Retina (tissue), 1 donor: ENCODE measurements around the gene C6orf89.
"Not testable (repeated sequence)": the region's sequence is repeated elsewhere in the genome, so short reads cannot be mapped to it uniquely, and the experiment has no call there.

Experiments
- DNase-seq: peaks from one replicate; pipeline ENCODE4 v3.0.0-alpha.2; 2016

Gene C6orf89

DNA sequence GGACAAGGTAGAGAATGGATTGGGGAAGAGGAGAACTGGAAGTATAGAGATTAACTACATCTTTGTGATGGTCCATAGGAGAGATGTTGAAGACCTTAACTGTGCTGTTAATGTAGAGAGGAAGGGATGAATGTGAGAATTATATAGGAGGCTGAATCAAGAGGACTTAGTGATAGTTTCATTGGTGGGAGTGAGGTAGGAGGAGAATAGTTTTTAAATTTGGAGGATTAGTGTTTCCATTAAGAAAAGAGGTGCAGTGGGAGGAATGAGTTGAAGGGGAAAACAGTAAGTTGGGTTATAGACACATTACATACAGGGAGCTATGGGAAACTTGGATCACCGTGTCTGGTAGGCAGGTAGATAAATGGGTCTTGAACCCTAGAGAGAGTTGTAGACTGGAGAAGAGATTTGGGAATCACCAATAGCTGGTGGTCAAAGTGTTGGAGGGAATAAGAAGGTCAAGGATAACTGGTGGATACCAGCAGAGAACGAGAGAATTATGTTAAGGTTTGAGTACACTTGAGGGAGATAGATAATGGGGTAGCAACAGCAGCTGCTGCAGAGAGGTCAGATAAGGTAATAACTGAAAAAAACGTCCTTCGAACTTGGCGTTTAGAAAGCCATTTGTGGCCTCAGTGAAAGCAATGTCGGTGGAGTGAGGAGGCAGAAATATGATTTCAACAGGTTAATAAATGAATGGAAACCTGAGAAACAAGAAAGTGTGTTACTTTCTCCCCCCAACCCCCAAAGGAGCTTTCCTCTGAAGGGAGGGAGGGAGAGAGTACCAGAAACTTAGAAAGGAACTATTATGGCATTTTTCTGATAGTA lies 3.1 kb downstream of the C6orf89 start:
- no peak for DNase-seq

DNA sequence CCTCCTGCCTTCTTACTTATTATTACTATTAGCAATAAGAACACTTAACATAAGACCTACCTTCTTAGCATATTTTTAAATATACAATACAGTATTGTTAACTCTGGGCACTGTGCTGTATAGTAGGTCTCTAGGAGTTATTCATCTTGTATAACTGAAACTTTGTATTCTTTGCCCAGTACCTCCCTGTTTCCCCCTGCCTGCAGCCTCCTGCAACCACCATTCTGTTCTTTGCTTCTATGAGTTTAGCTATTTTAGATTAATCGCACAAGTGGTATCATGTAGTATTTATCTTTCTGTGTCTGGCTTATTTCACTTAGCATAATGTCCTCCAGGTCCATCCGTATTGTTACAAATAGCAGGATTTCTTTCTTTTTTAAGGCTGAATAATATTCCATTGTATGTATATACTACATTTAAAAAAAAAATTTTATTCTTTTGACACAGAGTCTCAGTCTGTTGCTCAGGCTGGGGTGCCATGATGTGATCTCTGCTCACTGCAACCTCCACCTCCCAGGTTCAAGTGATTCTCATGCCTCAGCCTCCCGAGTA lies 4.4 kb downstream of the C6orf89 start:
- DNase-seq: no peak

DNA sequence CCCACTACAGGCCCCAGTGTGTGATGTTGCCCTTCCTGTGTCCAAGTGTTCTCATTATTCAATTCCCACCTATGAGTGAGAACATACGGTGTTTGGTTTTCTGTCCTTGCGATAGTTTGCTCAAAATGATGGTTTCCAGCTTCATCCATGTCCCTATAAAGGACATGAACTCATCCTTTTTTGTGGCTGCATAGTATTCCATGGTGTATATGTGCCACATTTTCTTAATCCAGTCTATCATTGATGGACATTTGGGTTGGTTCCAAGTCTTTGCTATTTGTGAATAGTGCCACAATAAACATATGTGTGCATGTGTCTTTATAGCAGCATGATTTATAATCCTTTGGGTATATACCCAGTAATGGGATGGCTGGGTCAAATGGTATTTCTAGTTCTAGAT lies 5.4 kb downstream of the C6orf89 start:
- not testable (repeated sequence) for DNase-seq

DNA sequence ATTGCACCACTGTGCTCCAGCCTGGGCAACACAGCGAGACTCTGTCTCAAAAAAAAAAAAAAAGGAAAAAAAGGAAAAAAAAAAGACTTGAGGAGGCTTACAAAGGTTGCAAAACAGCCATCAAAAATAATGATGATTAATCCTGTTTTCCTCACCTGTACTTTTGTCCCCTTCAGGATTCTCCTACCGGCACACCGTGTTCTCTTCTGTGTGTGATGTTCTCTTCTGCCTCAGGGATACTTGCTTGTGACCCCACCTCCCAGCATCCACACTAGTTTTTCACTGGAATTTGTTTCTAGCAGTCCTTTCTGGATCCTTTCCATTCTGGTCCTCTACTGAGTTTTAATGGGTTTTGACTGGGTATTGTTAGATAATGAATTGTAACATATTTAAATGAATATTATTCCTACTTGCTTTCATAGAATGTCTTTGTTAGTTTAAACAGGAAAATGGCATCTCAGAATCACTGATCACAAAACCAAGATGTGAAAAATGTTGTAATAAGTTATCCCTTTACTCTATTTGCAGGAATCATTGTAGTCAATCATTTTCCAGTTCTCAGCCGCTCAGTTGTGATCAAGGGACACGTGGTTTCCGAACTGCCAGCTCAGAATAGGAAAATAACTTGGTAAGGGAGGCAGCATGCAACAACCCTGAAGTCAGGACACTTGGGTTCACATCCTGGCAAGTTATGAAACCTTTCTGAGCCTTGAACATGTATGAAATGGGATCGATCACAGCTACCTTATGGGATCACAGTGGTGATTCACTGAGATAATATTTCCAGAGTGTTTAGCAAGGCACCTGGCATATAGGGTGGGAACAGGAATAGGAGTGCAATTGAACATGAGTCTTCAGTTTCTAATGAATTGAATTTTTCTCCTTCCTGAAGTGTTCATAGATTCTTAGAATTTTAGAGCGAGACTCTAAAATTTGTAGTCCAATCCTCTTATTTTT lies 8.5 kb downstream of the C6orf89 start:
- DNase-seq: no peak

DNA sequence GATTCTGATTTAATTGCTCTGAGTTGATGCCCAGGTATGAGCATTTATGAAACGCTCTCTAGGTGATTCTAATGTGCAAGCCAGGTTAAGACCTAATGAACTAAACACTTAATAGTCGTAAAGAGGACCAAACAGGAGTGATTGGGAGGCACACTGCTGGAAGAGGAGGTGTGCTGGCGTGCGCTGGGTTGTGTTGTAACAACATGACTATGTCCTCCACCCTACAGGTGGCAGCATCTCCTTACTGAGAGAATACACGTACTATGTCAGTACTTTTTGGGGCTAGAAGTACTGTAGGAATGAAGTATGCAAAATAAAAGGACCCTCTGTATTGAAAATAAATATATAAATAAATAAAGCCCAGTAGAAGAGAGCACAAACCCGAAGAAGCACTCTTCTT lies 11.9 kb downstream of the C6orf89 start:
- DNase-seq: no peak

DNA sequence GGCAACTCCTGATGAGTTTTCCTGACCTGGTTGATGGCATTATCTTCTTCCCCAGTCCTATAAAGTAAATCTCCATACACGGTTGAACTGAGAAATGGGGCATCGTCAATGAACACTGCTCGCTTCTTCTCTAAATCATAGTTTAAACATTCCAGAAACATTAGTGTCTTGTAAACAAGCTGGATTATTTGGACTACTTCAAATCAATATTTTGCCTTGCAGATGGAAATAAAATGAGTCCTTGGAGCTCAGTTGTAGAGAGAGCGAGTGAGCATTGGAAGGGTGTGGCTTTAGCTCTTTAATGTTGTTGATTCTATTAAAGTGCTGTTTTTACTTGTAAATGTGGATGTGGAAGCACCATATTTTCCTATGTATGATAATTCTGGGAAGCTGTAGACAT lies 18.4 kb downstream of the C6orf89 start:
- DNase-seq: no peak

DNA sequence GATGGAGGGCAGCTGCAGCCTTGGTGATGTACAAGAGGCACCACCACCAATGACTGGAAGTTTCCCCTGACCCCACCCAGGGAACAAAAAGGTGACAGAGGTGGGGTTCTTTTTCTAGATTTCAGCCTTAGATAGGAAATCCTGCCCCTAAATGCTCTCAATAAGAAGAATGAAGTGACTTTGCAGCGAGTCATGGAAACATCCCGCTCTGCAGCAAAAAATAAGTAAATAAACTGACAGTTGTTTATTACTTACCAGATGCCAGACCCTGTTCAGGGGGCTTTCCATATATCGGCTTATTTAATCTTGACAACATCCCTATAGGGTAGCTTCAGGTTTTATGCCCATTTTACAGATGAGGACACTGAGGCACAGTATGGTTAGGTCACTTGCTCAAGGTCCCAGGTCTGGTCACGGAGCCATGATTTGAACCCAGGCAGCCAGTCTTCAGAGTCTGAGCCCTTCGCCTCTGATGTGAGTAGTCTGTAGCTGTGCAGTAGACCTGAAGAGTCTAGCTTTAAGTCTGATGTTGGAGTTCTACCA lies 19.2 kb downstream of the C6orf89 start:
- no peak for DNase-seq

DNA sequence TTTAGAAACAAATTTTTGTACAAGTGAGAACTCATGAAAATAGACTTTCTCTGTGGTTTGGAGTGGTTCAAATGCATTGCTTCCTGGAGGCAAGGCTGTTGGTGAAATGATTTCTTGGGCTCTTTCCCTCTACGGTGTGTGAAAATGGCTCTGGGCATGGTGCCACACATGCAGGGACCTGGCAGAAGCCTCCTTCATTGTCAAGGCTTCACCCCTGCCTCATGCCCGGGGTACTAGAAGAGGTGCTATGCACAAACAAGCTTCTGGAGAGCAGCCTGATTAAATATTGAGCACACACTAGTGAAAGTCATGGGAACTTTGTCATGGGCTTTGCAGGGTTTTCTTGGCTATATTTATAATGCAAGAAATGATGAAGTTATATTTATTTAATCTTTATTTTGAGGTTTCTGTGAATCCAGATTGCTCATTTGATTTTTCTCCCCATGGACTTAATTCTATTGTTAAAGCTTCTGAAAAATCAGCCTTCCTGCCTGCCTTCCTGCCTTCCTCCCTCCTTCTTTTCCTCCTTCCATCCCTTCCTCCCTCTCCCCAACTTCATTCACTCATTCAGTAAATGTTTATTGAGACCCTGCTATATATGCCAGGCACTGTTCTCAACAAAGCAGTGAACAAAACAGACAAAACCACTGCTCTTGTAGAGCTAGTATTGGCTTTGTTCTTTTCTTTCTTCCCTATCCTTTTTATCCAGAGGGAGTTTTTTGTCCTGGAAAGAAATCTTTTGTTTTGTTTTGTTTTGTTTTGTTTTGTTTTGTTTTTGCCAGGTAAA lies 21.0 kb downstream of the C6orf89 start:
- no peak for DNase-seq

DNA sequence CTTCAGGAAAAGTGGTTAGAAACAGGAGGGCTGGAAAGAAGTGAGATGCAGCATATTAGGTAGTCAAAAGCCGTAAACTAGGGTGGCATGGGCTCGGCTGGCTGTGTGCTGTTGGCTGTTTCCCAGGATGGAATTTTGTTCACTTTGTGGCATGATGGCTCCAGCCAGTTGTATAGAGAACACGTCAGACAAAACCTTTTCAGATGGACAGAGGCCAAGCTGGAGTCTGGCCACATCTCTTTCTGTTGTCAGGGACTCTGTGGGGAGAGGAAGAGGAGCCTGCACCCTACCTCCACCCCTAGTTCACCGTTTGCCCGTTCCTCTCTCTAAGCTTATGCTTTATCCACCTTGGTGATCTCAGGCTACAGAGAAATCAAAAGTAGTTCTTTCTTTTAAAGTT lies 22.0 kb downstream of the C6orf89 start:
- no peak for DNase-seq

DNA sequence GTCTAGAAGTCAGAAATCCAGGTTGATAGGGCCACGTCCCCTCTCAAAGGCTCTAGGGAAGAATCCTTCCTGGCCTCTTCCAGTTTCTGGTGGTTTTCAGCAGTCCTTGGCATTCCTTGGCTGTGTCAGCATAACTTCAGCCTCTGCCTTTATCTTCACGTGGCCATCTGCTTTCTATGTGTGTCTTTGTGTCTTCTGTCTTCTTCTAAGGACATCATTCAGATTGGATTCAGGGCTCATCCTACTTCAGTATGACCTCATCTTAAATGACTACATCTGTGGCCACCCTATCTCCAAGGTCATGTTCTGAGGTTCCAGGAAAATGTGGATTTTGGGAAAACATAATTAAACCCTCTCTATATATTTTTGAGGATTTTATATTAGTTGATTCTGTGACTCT lies 23.0 kb downstream of the C6orf89 start:
- no peak for DNase-seq

DNA sequence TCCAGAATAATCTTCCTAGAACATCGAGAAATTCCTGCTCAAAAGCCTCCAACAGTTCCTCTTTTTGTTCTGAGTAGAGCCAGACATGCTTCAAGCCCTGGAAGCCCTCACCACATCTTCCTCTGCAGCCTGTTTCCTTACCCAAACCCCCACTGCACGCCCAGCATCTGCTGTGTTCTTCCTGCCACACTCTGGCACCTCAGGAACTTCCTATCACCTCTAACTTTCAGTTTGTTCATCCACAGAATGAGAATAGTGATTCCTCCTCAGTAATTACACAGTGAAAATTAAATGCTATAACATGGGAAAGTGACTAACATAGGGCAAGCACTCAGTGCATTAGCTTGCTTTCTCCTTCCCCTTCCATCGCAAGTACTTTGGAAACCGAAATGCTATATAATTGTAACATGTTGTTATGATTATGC lies 26.3 kb downstream of the C6orf89 start:
- DNase-seq: no peak

DNA sequence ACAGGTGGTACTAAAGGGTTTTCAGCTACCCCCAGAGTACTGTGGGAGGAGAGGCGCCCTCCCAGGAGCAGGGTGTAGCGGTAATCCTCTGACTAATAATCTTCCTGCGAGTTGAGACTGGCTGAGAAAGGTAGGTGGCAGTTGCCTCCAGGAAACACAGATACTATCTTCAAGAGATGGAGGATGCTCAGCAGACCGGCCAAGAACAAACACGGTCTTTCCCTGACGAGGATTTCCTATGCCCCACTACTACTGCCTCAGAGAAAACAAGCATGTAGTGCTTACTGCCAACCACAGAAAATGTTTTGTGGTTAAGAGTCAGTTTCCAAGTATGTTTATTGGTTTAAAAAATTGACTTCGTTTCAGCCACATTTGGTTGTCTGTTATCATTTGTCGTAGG lies 26.8 kb downstream of the C6orf89 start:
- no peak for DNase-seq

DNA sequence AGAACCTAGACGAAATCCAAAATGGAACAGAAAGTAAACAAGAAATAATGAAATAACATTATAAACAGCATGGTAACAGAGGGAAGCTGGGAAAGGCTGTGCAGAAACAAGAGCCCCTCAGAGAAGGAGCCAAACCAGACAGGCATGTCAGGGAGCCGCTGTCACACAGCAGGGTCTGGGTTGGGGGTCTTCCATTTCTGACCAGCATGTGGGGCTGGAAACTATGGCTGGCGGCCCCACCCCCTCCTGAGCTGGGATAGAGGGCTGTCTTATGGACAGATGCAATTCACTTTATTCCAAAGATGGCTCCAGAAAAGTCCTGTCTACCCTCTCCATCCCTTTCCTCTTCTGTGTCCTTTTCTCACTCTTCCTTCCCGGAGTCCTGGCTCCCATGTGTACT lies 27.3 kb downstream of the C6orf89 start:
- no peak for DNase-seq

DNA sequence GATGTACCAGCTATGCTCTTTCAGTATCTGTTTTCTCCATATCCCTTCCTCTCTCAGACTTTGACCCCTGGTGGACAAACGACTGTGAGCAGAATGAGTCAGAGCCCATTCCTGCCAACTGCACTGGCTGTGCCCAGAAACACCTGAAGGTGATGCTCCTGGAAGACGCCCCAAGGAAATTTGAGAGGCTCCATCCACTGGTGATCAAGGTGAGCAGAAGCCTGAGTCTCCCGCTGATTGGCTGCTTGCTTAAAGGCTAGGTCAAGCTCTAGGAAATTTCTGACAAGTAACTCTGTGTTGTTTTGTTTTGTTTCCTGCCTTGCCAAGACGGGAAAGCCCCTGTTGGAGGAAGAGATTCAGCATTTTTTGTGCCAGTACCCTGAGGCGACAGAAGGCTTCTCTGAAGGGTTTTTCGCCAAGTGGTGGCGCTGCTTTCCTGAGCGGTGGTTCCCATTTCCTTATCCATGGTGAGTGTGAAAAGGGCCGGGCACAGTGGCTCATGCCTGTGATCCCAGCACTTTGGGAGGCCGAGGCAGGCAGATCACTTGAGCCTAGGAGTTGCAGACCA lies 28.6 kb downstream of the C6orf89 start:
- DNase-seq: no peak

DNA sequence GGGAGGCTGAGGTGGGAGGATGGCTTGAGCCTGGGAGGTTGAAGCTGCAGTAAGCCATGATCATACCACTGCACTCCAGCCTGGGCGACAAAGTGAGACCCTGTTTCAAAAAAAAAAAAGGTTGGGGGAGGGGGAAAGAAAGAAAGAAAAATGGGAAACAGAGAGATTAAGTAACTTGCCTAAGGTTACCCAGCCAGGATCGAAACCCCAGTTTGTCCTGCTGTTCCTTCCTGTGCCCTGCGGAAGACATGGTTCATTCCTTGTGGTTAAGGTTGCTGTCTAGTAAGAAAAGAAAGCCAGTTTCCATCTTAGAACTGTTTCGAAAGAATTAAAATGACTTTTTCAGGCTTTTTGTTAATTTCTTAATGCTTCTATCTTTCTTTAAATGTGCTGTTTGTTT lies 29.8 kb downstream of the C6orf89 start:
- no peak for DNase-seq

DNA sequence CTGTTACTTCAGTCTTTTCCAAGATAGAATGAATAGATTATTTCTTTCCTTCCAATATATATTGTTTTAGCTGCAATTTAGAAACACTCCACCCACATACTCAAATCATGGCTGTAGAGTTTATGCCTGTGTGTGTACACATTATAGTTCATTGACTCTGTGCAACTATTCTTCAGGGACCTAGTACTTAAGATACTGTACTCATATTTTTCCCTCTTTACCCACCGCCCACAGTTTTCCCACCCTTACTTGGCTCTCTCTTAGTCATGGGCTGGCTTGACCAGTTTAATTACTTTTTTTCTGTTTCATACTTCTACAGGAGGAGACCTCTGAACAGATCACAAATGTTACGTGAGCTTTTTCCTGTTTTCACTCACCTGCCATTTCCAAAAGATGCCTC lies 30.4 kb downstream of the C6orf89 start:
- DNase-seq: no peak

DNA sequence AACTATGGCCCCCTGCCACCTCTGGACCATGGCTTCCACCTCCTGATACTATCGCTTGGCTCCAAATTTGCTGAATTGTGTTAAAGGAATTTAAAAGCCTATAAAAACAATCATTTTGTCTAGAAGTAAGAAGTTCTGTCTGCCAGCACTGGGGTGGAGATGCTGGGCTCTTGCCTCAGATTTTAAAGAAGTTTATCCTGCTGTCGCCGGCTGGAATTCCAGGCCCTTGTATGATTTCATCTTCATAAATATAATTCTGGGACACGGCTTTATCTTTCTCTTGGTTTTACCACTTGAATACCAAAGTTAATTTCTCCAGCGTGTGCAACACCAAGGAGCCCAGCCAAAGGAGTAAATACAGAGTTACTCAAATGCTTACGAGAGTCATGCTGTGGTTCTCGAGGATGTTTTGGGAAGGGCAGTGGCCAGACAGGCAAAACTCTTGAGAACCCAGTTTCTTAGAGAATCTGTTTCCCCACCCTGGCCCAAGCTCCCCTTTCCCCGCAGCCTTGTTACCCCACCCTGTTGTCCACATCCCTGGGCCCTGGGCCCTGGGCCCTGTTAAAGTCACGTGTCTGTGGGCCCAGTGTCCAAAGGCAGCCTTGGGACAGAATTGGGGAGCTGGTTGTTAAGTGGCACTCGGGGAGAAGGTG lies 31.9 kb downstream of the C6orf89 start:
- DNase-seq: no peak

DNA sequence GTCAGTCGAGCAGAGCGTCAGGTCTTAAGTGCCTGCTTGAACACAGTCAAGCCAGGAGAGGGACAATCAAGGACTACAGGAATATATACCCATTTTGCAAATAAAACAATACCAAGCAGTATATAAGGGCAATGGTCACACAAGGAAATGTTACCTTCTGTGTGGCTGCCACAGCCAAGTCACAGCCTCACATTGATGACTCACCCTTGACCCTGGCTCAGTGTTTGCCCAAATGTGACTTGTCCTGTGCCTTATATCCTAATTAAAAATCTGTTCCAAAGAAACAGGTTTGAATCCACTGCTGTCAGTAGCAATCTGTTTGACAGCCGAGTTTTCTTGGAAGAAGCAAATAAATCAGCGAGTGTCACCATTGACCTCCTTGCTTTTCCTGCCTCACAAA lies 34.3 kb downstream of the C6orf89 start:
- DNase-seq: no peak

DNA sequence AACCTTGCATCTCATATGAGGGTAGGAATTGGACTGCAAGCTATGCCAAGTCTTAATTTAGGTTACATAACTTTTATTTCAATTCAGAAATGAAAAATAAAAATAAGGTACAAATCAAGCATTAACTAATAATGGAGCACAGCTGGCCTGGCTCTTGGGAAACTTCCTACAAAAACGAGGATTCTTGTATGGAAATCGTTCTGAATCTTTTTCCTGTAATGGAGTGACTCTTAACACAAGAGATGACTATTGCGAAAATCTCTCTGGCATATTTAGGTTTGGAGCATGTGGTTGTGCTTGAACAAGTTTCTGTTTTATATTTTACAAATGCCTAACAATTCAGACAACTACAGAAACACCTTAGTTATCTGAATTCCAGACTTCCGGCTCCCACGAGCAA lies 34.8 kb downstream of the C6orf89 start:
- DNase-seq: no peak

DNA sequence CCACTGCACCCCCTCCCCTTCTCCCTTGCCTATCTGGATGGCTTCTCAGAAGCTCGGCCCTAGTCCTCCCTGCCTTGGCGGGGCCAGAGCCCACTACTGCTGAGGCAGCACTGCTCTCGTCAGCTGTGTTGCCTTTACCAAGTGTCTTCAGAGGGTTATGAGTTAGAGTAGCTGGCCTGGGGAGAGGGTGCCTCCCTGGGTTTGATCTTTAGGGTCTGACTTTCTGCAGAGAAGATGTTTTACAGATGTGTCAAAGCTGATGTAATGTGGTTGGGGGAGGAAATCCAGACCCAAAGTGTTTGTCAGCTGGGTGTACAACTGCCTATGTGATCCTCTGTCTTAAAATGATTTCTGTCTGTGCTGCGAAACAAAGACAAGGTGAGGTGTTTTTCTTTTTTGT lies 38.4 kb downstream of the C6orf89 start:
- no peak for DNase-seq

DNA sequence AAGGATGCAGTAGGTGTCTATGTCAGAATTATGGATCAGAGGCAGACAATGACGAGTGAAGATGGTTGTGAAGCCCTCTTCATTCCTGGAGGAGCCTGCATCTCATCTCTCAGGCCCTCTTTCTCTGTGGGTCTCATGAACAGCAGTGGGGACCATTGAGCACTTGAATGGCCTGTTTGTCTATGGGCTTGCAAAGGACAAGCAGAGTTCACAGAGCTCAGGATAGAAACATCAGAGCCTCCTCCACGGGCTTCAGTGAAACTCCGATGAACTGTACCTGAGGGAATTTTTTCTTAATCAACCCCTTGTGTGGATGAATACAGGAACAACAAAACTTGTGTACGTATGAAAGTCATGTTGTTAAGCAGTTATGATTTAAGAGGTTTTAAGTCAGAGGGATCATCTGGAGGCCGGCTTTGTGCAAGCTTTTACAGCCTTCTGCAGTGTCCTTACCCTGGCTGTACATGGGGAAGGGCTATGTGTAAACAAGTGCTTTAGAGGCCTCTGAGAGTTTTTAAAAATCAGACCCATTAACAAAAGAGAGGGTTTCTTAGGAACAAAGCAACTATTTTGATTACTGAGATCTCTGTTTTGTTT lies 39.1 kb downstream of the C6orf89 start:
- DNase-seq: no peak
